Skeletal muscle tissue (tissue), 4 donors: Measurements from ENCODE around the gene ITPA. TPM values are rescaled to one million over a fixed set of nuclear protein-coding genes. Genes with fewer than 3 reads are reported as not detected.

Experiments used
- H3K27ac ChIP-seq: one replicate; pipeline ENCODE4 v1.7.0; 2013; ENCODE audit warnings: mild to moderate bottlenecking, low read depth, low read length, inconsistent platforms
- H3K27me3 ChIP-seq, 3 donors: one replicate each; pipeline ENCODE4 v1.7.0; 2013; ENCODE audit warnings: low read length in 3 of 3; ENCODE audit not compliant: control insufficient read depth in 3 of 3, insufficient read depth in 3 of 3
- H3K36me3 ChIP-seq, 3 donors: one replicate each; pipeline ENCODE4 v1.7.0; 2013; ENCODE audit warnings: low read length in 3 of 3; ENCODE audit not compliant: control insufficient read depth in 3 of 3, insufficient read depth in 3 of 3
- H3K4me1 ChIP-seq, 3 donors: one replicate each; pipeline ENCODE4 v1.7.0; 2013; ENCODE audit warnings: low read length in 3 of 3, mild to moderate bottlenecking in 3 of 3; ENCODE audit not compliant: control insufficient read depth in 3 of 3, insufficient read depth in 3 of 3
- H3K4me3 ChIP-seq, 3 donors: one replicate each; pipeline ENCODE4 v1.7.0; 2013; ENCODE audit warnings: low read length in 3 of 3
- H3K9ac ChIP-seq, 3 donors: one replicate each; pipeline ENCODE4 v1.7.0; 2013; ENCODE audit warnings: low read length in 3 of 3, mild to moderate bottlenecking in 3 of 3, moderate library complexity in 2 of 3, low read depth in 1 of 3
- H3K9me3 ChIP-seq, 3 donors: one replicate each; pipeline ENCODE4 v1.7.0; 2013; ENCODE audit warnings: low read length in 3 of 3; ENCODE audit not compliant: control insufficient read depth in 3 of 3
- total RNA-seq: library from RNA; depleted of rRNA; stranded (reverse); fragments of >200 nt; gene quantifications from one replicate; pipeline ENCODE4 v1.2.3, GENCODE V29; 2014
- donor health status: Osteomylitis.

ITPA gene
- total RNA-seq, 1 donor from 2014 or later, result 42.8 TPM

- Histone ChIP-seq H3K4me3 (no peak overlapping the region), H3K4me1 (peaks cover 16 to 19% (median 16%) of the 10 kb centered on the region in 3 donors), H3K36me3 (no peaks in the 10 kb centered on the region), H3K27me3 (peaks cover 8 to 28% (median 23%) of the 10 kb centered on the region in 3 donors), H3K9me3 (no peaks in the 10 kb centered on the region), H3K9ac (no peak overlapping the region), H3K27ac (no peak overlapping the region)
Observed at GRCh38 chr20:3243718-3244358, 34.5 kb downstream of the ITPA start.

DNA sequence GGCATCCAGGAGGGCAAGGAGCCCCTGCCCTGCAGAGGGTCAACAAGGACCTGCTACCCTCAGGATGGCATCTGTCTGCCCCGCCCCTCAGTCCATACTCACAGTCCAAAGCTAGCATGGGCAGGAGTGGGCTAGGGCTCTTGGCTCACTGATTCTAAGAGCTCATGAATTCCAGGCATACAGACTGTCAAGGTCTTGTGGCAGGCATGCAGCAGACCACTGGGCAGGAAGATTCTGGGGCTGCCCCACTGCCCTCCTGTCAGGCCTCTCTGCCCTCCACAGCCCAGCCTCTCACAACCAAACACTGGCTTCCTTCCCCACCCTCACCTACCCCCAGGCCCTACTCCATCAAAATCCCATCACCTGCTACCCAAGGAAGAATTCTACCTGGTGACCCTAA, 35.3 kb downstream of the ITPA start:
- no peak overlapping the region for H3K4me3 ChIP-seq
- no peaks in the 10 kb centered on the region for H3K9me3 ChIP-seq
- no peak overlapping the region for H3K9ac ChIP-seq
- peaks cover 16 to 21% (median 17%) of the 10 kb centered on the region in 3 donors for H3K4me1 ChIP-seq
- no peaks in the 10 kb centered on the region for H3K36me3 ChIP-seq
- no peak overlapping the region for H3K27ac ChIP-seq
- H3K27me3 ChIP-seq, result peaks cover 7 to 20% (median 18%) of the 10 kb centered on the region in 3 donors

- peaks cover 0 to under 1% (median 0%) of the 10 kb centered on the region in 3 donors for H3K36me3 ChIP-seq
- no peaks in the 10 kb centered on the region for H3K9me3 ChIP-seq
- peaks cover 2 to 15% (median 12%) of the 10 kb centered on the region in 3 donors for H3K27me3 ChIP-seq
- H3K4me3 ChIP-seq, result no peak overlapping the region
- no peak overlapping the region for H3K27ac ChIP-seq
- H3K9ac ChIP-seq, result no peak overlapping the region
- peaks cover 11 to 17% (median 17%) of the 10 kb centered on the region in 3 donors for H3K4me1 ChIP-seq
Observed at GRCh38 chr20:3245156-3245555, 35.9 kb downstream of the ITPA start.

- H3K4me3 ChIP-seq, result no peak overlapping the region
- H3K9me3 ChIP-seq, result no peaks in the 10 kb centered on the region
- H3K9ac ChIP-seq, result no peak overlapping the region
- H3K4me1 ChIP-seq, result peaks cover 10 to 18% (median 17%) of the 10 kb centered on the region in 3 donors
- no peak overlapping the region for H3K27ac ChIP-seq
- H3K27me3 ChIP-seq, result peaks cover 0 to 9% (median 7%) of the 10 kb centered on the region in 3 donors
- H3K36me3 ChIP-seq, result peaks cover 0 to 3% (median 0%) of the 10 kb centered on the region in 3 donors
Observed at GRCh38 chr20:3245711-3246110, 36.4 kb downstream of the ITPA start.

- Histone ChIP-seq H3K9ac (no peak overlapping the region), H3K4me3 (no peak overlapping the region), H3K36me3 (peaks cover under 1 to 9% (median 2%) of the 10 kb centered on the region in 3 donors), H3K9me3 (no peaks in the 10 kb centered on the region), H3K27ac (no peak overlapping the region), H3K4me1 (peaks cover 10 to 18% (median 17%) of the 10 kb centered on the region in 3 donors), H3K27me3 (peaks cover 0 to 4% (median 3%) of the 10 kb centered on the region in 3 donors)
Observed at GRCh38 chr20:3246682-3247081, 37.4 kb downstream of the ITPA start.

DNA sequence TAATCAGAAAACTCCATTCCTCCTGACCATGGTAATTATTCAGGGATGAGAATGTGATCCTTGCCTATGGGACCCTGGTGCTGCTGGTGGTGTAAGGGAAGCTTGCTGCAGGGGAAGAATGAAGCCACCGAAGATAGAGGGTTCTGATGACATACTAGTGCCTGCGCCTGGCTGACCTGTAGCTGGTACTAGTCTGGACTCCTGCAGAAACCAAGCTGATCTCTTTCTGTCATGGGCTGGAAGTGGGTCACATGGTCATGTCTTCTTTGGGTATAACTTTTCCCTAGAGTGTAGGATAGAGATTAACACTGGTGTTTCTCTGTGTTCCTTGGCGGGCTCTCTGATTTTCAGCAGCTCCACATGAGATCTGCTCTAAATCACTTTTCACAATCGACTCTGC, 38.3 kb downstream of the ITPA start:
- H3K4me1 ChIP-seq, result peaks cover 10 to 18% (median 17%) of the 10 kb centered on the region in 3 donors
- no peak overlapping the region for H3K27ac ChIP-seq
- peaks cover 10 to 19% (median 12%) of the 10 kb centered on the region in 3 donors for H3K36me3 ChIP-seq
- peaks cover 0 to 4% (median 3%) of the 10 kb centered on the region in 3 donors for H3K27me3 ChIP-seq
- H3K9me3 ChIP-seq, result no peaks in the 10 kb centered on the region
- H3K9ac ChIP-seq, result no peak overlapping the region
- H3K4me3 ChIP-seq, result no peak overlapping the region

GRCh38 chr20:3248167-3248992, 39.1 kb downstream of the ITPA start:
- Histone ChIP-seq H3K27ac (no peak overlapping the region), H3K36me3 (peaks cover 14 to 24% (median 17%) of the 10 kb centered on the region in 3 donors), H3K4me1 (peaks cover 10 to 18% (median 17%) of the 10 kb centered on the region in 3 donors), H3K9me3 (no peaks in the 10 kb centered on the region), H3K9ac (peak overlapping the region in 2 of 3 donors; percentile 45 to 57), H3K4me3 (peak overlapping the region; percentile 29 to 46 (median 30)), H3K27me3 (peaks cover 0 to 4% (median 3%) of the 10 kb centered on the region in 3 donors)

- H3K27ac ChIP-seq, result no peak overlapping the region
- H3K9me3 ChIP-seq, result no peaks in the 10 kb centered on the region
- H3K4me1 ChIP-seq, result peaks cover 10 to 18% (median 17%) of the 10 kb centered on the region in 3 donors
- peaks cover 16 to 29% (median 21%) of the 10 kb centered on the region in 3 donors for H3K36me3 ChIP-seq
- peak overlapping the region; percentile 29 to 46 (median 30) for H3K4me3 ChIP-seq
- peak overlapping the region in 2 of 3 donors; percentile 45 to 57 for H3K9ac ChIP-seq
- peaks cover 0 to 4% (median 3%) of the 10 kb centered on the region in 3 donors for H3K27me3 ChIP-seq
Observed at GRCh38 chr20:3248993-3249347, 39.7 kb downstream of the ITPA start.

DNA sequence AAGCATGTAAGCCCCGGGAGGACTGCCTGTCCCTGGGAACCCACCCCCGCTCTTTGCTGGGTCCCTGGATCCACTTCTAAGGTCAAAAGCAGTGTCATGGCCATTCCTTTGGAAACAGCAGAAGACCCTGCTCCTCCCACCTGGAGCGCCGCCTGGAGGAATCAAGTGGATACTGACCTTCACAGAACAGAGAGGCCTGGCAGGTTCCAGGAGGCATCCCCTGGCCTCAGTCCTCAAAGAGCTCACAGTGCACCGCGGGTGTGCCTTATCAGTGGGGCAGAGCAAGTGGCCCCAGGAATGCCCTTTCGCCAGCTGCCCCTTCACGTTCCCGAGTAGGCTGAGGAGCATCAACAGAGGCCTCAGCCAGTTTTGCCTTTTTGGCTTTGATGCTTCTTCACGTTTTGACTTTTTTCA, 40.8 kb downstream of the ITPA start:
- H3K36me3 ChIP-seq, result peaks cover 26 to 38% (median 32%) of the 10 kb centered on the region in 3 donors

More for the DNA sequence above, 40.8 kb downstream of the ITPA start:
- no peak overlapping the region for H3K4me3 ChIP-seq
- no peak overlapping the region for H3K9ac ChIP-seq
- H3K27ac ChIP-seq, result no peak overlapping the region
- peaks cover 0 to 3% (median 0%) of the 10 kb centered on the region in 3 donors for H3K27me3 ChIP-seq
- H3K9me3 ChIP-seq, result no peaks in the 10 kb centered on the region
- H3K4me1 ChIP-seq, result peaks cover 10 to 18% (median 17%) of the 10 kb centered on the region in 3 donors
